ENCODE results near the gene RASGRF1.
A peak's percentile ranks its signal among the peaks of the same experiment; 100 is the strongest.

The RASGRF1 gene

GRCh38 chr15:78990278-78990677 is 100.3 kb downstream of the RASGRF1 start:
- FAIRE-seq (no peak), DNase-seq (ENCODE audit: insufficient read length) (no peak)
- no peak for TF ChIP-seq POLR2AphosphoS5 (IDR thresholded peaks at IDR 0.05; ENCODE audit: low read depth, low read length)
- TF ChIP-seq POLR2A (IDR thresholded peaks at IDR 0.05; ENCODE audit: low read depth, low read length), result no peak
- TF ChIP-seq TAF1 (IDR thresholded peaks at IDR 0.05; ENCODE audit: borderline replicate concordance, low read depth, low read length), result no peak

GRCh38 chr15:78989701-78990240 is 100.8 kb downstream of the RASGRF1 start:
- DNase-seq (ENCODE audit: insufficient read length) (no peak), FAIRE-seq (no peak)
- TF ChIP-seq POLR2AphosphoS5 (IDR thresholded peaks at IDR 0.05; ENCODE audit: low read depth, low read length) (no peak), POLR2A (IDR thresholded peaks at IDR 0.05; ENCODE audit: low read depth, low read length) (no peak), TAF1 (IDR thresholded peaks at IDR 0.05; ENCODE audit: borderline replicate concordance, low read depth, low read length) (no peak)

DNA sequence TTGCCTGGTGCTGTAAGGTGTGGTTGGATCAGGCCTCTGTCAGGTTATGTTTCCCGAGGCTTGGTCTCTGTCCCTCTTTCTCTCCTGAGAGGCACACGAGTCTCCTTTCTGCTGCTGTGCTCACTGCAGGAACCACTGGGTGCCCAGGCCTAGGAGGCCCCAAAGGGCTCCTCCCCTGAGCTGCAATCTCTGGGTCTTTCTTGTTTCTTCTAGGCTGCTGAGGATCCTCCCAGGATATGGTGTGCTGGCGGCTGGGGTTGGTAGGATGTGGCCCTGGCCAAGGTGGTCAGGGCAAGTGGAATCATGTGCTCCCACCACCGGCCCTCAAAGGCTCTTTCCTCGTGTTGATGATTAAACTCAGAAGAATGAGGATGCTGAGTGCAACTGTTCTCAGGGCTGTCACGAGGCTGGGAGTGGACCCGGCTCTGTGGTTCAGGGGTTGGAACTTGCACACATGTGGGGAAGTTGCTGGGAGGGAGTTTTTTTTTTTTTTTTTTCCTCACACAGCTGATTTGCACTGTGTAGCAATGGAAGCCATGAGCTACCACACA is 102.1 kb downstream of the RASGRF1 start:
- FAIRE-seq (peak; percentile 57), DNase-seq (ENCODE audit: insufficient read length) (no peak)
- TF ChIP-seq POLR2AphosphoS5 (IDR thresholded peaks at IDR 0.05; ENCODE audit: low read depth, low read length) (no peak), TAF1 (IDR thresholded peaks at IDR 0.05; ENCODE audit: borderline replicate concordance, low read depth, low read length) (no peak), POLR2A (IDR thresholded peaks at IDR 0.05; ENCODE audit: low read depth, low read length) (no peak)

DNA sequence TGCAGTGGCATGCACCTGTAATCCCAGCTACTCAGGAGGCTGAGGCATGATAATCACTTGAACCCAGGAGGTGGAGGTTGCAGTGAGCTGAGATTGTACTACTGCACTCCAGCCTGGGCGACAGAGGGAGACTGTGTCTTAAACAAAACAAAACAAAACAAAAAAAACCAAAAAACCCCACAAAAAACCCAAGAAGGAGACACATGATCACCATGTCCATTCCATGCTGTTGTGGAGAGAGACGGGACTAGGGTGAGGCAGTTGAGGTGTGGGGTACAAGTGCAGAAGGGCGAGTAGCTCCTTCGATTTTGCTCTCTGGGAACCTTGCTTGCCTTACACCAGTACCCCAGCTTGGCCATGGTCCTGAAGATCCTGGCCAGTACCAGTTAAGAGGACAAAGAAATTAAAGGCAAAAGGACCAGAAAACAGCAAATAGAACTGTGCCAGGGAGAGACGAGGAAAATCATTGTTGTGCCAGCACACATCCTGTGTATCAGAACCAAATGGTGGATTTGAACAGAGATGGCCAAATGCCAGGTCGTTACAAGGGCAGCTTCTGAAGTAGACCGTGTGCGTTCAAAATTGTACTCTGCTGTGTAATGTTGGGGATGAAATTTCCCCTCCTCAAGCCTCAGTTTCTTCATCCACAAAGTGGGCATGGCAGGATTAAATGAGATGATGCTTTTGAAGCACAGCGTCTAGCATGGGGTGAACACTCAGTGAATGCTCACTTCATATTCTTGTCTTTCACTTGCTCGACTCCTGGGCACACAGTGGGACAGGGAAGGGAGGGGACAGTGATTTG is 102.8 kb downstream of the RASGRF1 start:
- FAIRE-seq (no peak), DNase-seq (ENCODE audit: insufficient read length) (no peak)

GRCh38 chr15:78985859-78986475 is 104.6 kb downstream of the RASGRF1 start:
- FAIRE-seq (no peak), DNase-seq (ENCODE audit: insufficient read length) (no peak)
- no peak for TF ChIP-seq TAF1 (IDR thresholded peaks at IDR 0.05; ENCODE audit: borderline replicate concordance, low read depth, low read length)
- TF ChIP-seq POLR2A (IDR thresholded peaks at IDR 0.05; ENCODE audit: low read depth, low read length), result no peak
- no peak for TF ChIP-seq POLR2AphosphoS5 (IDR thresholded peaks at IDR 0.05; ENCODE audit: low read depth, low read length)

More for the DNA sequence above, 102.8 kb downstream of the RASGRF1 start:
- TF ChIP-seq TAF1 (IDR thresholded peaks at IDR 0.05; ENCODE audit: borderline replicate concordance, low read depth, low read length) (no peak), POLR2AphosphoS5 (IDR thresholded peaks at IDR 0.05; ENCODE audit: low read depth, low read length) (no peak), POLR2A (IDR thresholded peaks at IDR 0.05; ENCODE audit: low read depth, low read length) (no peak)

DNA sequence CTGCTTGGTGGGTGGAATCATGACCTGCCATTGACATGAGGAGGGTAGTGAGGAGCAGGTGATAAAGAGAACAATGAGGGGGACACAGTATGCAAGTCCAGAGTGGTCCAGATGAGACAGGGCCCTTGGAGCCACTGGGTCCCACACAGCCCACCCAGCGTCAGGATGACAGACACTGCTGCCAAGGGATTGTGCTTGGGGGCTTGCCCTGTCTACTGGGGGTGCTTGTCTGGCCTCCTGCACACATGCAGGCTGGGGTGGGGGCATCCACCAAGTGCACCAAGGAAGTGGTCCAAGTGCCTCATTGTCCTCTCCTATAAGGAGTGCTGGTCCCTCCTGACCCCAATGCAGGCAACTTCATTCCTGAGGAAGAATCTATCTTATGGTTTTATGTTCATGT is 106.5 kb downstream of the RASGRF1 start:
- no peak for FAIRE-seq
- DNase-seq (ENCODE audit: insufficient read length), result no peak

DNA sequence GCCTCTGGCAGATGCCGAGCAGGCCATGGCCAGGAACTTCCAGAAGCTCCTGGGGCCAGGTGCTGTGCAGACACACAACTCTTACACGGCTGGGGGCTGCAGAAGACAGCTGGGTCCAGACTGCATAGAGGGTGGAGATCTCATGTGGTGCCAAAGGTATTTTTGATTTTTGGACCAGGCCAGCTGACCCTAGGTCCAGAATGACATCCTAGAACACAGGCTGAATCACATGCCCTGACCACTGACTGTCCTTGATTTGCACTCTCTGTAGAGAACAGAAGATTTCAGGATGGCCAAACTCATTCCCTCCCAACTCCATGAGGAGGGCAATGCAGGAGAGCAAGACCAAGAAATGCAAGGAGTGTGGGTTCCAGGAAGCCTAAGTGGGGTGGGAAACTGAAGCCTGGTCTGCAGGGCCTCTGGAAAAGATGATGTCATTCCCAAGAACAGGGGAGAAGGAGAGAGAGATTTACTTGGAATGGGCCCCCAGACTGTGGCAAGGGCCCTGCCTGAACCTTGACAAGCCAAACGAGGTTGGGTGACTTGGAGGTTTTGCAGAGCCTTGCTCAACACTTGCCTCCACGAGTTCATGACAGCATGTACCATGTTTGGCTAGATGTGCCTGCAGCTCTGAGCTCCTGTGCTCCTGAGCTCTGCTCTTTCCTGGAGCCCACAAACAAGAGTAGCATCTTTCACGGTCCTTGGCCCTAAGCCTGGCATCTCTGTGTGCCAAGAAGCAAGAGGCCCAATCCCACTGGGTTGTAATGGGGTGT is 107.2 kb downstream of the RASGRF1 start:
- no peak for DNase-seq (ENCODE audit: insufficient read length)
- FAIRE-seq, result no peak
- TF ChIP-seq POLR2AphosphoS5 (IDR thresholded peaks at IDR 0.05; ENCODE audit: low read depth, low read length) (no peak), POLR2A (IDR thresholded peaks at IDR 0.05; ENCODE audit: low read depth, low read length) (no peak), TAF1 (IDR thresholded peaks at IDR 0.05; ENCODE audit: borderline replicate concordance, low read depth, low read length) (no peak)

More for the DNA sequence above, 106.5 kb downstream of the RASGRF1 start:
- TF ChIP-seq TAF1 (IDR thresholded peaks at IDR 0.05; ENCODE audit: borderline replicate concordance, low read depth, low read length), result no peak

GRCh38 chr15:78982736-78983135 is 107.8 kb downstream of the RASGRF1 start:
- DNase-seq (ENCODE audit: insufficient read length) (no peak), FAIRE-seq (no peak)
- no peak for TF ChIP-seq POLR2AphosphoS5 (IDR thresholded peaks at IDR 0.05; ENCODE audit: low read depth, low read length)
- TF ChIP-seq POLR2A (IDR thresholded peaks at IDR 0.05; ENCODE audit: low read depth, low read length), result no peak
- no peak for TF ChIP-seq TAF1 (IDR thresholded peaks at IDR 0.05; ENCODE audit: borderline replicate concordance, low read depth, low read length)

DNA sequence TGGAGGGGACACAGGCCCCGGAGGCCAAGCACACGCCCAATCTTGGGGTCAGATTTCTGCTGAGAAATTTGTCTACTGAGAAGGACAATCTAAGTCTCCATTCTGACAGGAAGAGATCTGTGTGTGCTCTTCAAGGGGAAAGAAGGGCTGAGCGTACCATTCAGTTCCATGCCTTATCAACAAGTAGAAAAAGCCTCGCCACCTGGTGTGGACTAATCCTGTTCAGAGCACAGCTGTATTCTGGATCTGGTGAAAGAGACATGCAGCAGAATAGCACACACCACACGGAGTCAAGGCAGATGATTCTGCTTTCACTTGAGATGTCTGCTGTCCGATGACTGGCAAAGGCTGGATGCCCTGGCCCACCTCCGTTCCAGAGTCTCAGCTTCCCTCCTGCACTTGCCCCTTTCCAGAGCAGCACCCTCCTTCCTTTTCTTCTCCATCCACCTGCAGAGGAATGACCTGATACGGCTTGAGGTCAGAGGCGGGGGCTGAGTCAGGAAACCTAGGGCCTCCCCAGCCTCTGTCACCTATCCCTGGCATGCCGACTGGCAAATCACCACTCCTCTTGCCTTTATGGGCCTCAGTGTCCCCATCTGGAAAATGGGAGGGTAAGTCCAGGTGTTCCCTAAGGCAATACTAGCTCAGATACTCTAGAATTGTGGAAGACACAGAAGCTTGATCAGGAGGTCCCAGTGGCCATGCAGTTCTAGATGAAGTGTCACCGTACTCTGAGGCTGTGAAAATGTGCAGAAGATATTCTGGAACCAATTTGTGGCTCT is 108.9 kb downstream of the RASGRF1 start:
- FAIRE-seq (no peak), DNase-seq (ENCODE audit: insufficient read length) (no peak)
- no peak for TF ChIP-seq TAF1 (IDR thresholded peaks at IDR 0.05; ENCODE audit: borderline replicate concordance, low read depth, low read length)
- no peak for TF ChIP-seq POLR2A (IDR thresholded peaks at IDR 0.05; ENCODE audit: low read depth, low read length)
- no peak for TF ChIP-seq POLR2AphosphoS5 (IDR thresholded peaks at IDR 0.05; ENCODE audit: low read depth, low read length)

DNA sequence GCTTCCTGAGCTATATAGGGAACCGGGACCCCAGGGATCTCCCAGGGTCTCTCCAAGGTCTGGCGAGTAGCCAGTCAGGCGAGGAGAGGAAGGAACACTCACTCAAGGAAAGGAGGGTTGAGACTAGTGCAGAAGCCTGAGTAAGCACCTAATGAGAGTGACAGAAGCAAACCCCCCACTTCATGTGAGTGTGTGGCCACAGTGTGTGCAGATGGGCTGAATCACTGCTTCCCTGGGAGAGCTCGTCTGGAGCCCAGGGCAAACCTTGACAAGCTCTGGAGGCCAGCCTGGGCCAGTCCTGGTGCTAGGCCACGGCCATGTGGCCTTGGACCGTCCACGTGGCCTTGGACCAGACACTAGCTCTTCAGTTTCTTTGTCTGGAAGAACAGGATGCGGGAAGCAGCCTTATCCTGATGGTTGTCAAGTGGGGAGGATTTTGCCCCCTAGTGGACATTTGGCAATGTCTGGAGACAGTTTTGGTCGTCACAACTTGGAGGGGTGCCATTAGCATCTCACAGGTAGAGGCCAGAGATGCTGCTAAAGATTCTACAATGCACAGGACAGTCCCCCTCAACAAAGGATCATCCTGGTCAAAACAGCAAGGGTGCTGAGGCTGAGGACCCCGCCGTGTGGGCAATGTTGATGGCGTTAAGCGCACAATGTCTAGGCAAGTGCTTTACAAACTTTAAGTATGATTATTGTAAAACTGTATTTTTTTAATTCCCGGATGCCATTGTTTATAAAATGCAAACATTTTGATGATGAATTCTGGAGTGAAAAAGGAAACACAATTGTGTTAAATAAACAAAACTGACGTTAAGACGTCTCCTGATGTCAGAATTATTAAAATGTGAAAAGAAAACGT is 110.9 kb downstream of the RASGRF1 start:
- FAIRE-seq (peak; percentile 80), DNase-seq (ENCODE audit: insufficient read length) (peak; percentile 47)
- TF ChIP-seq POLR2AphosphoS5 (IDR thresholded peaks at IDR 0.05; ENCODE audit: low read depth, low read length) (no peak), POLR2A (IDR thresholded peaks at IDR 0.05; ENCODE audit: low read depth, low read length) (no peak), TAF1 (IDR thresholded peaks at IDR 0.05; ENCODE audit: borderline replicate concordance, low read depth, low read length) (no peak)

Measured in GM12892 (cell line).